GM12865 (cell line): ENCODE measurements around the gene POP7.

Source experiments
- DNase-seq: peaks from one replicate; pipeline ENCODE4 v3.0.0; 2010; ENCODE audit warnings: low read depth
- H3K4me3 ChIP-seq: 2 replicates; pipeline ENCODE4 v1.5.1; 2011; ENCODE audit warnings: mild to moderate bottlenecking, low read depth, low read length, control low read depth
- CTCF ChIP-seq: IDR thresholded peaks from 2 replicates; pipeline ENCODE4 v1.5.1; 2011; ENCODE audit warnings: low read length, control low read depth, low read depth, inconsistent platforms; ENCODE audit not compliant: insufficient read depth; ENCODE audit errors: missing control alignments

The POP7 gene

DNA sequence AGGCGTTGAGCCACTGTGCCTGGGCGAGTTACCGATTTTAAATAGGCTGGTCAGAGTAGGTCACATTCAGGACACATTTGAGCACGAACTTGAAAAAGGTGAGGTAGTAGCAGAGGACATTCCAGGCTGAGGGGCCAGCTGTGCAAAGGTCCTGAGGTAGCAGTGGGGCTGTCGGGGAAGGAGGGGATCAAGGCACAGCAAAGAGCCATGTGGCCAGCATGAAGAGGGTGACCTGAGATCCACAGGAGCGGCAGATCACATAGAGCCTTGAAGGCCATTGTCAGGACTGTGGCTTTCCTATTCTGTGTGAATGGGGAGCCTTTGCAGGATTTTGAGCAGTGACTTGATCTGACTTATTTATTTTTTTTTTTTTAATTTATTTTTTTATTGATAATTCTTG is 34.0 kb downstream of the POP7 start:
- no peak overlapping the region for H3K4me3 ChIP-seq
- no peak for DNase-seq
- no peak for TF ChIP-seq CTCF

GRCh38 chr7:100744605-100745004 is 38.7 kb downstream of the POP7 start:
- no peak for TF ChIP-seq CTCF
- no peak overlapping the region for H3K4me3 ChIP-seq

DNA sequence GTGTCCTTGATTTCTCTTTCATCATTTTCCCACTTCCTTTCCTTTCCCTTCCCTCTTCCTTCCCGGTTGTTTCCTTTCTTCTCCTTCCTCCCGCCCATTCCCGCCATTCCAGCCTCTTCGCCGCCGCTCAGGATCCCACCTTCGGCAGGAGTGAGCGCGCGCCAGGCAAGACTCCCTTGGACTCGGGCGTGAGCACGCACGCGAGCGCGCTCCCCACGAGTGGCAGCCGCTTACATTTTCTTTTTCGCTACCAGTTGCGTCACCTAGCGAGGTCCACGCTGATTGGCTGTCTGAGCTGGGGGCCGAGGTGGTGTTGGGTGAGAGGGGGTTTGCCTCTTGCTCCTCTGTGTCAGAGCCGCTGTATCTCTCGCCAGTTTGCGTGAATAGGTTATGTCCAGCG is 39.3 kb downstream of the POP7 start:
- peak overlapping the region; percentile 55 for H3K4me3 ChIP-seq
- TF ChIP-seq CTCF, result no peak
- peak; percentile 85 for DNase-seq

More at GRCh38 chr7:100744605-100745004, 38.7 kb downstream of the POP7 start:
- no peak for DNase-seq

DNA sequence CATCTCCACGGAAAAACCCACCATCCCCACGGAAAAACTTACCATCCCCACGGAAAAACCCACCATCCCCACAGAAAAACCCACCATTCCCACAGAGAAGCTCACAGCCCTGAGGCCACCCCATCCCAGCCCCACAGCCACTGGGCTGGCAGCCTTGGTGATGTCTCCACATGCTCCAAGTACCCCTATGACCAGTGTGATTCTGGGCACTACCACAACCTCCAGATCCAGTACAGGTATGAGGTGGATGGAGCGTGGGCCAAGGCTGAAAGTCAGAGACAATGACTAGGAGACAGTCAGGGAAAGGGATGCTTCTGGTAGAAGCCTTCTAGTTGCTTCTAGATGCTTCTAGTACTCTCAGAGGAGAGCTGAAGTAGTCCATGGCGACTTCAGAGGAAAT is 47.1 kb downstream of the POP7 start:
- no peak for DNase-seq
- H3K4me3 ChIP-seq, result no peak overlapping the region
- TF ChIP-seq CTCF, result no peak

DNA sequence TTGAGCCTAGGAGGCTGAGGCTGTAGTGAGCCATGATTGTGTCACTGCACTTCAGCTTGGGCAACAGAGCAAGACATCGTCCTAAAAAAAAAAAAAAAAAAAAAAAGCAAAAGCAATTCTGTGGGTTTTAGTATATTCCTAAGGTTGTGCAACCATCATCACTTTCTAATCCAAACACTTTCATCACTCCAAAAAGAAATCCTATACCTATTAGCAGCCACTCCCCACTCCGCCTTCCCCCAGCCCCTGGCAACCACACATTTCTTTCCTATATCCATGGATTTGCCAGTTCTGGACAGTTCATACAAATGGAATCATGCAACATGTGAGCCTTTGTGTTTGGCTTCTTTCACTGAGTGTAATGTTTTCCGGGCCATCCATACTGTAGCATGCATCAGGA is 47.8 kb downstream of the POP7 start:
- DNase-seq, result no peak
- no peak for TF ChIP-seq CTCF
- no peak overlapping the region for H3K4me3 ChIP-seq
